SK-N-SH (cell line): ENCODE measurements around the gene THY1. TPM values are rescaled to one million over a fixed set of nuclear protein-coding genes. Genes with fewer than 3 reads are reported as not detected.
"Not testable (repeated sequence)": the region's sequence is repeated elsewhere in the genome, so short reads cannot be mapped to it uniquely, and the experiment has no call there.

Experiments
- CTCF ChIA-PET: fragments of 300-600, 350-600 bp; formaldehyde crosslinking; extraction: SDS; loops from one replicate; lab custom pipeline; 2021; lab: Yijun Ruan, JAX
- POLR2A ChIA-PET: fragments of 350-600 bp; sonication (Branson Sonifier 250); formaldehyde crosslinking; extraction: SDS; loops from one replicate; lab custom pipeline; 2020; ENCODE audit warnings: antibody characterized with exemption, inconsistent platforms; lab: Yijun Ruan, JAX
- DNase-seq: peaks from one replicate; pipeline ENCODE4 v3.0.0; 2012
- H2AFZ ChIP-seq: fragments of 200-600 bp; sonication (generic); 2 replicates; pipeline ENCODE4 v1.8.1; 2016; ENCODE audit warnings: antibody characterized with exemption, mild to moderate bottlenecking, low read depth
- H3F3A ChIP-seq: fragments of 200-600 bp; sonication (generic); replicated peaks from 2 replicates; pipeline ENCODE3; 2016; ENCODE audit warnings: antibody characterized with exemption, mild to moderate bottlenecking; ENCODE audit not compliant: insufficient read depth
- H3K27ac ChIP-seq, 2 experiments: fragments of 200-500 bp in 1 of 2; fragments of 200-600 bp in 1 of 2; sonication (Bioruptor generic) in 1 of 2; sonication (generic), shearing (Covaris generic) in 1 of 2; 2 replicates each; pipeline versions ENCODE4 v1.5.1 to v1.6.1; 2014 to 2016; ENCODE audit warnings: low read depth in 2 of 2, inconsistent platforms in 1 of 2, low read length in 1 of 2, mild to moderate bottlenecking in 1 of 2, mixed read lengths in 1 of 2
- H3K27me3 ChIP-seq: fragments of 200-600 bp; sonication (generic), shearing (Covaris generic); 2 replicates; pipeline ENCODE4 v1.6.1; 2016; ENCODE audit warnings: mixed run types; ENCODE audit not compliant: insufficient read depth
- H3K36me3 ChIP-seq, 2 experiments: fragments of 200-500 bp in 1 of 2; fragments of 200-600 bp in 1 of 2; sonication (Bioruptor generic) in 1 of 2; sonication (generic) in 1 of 2; replicated peaks in 1 of 2; 2 replicates each; pipeline versions ENCODE3 to v1.5.1; 2014 to 2016; ENCODE audit warnings: low read length in 1 of 2, mild to moderate bottlenecking in 1 of 2; ENCODE audit not compliant: insufficient read depth in 2 of 2, control insufficient read depth in 1 of 2
- H3K4me1 ChIP-seq, 2 experiments: fragments of 200-500 bp in 1 of 2; fragments of 200-600 bp in 1 of 2; sonication (Bioruptor generic) in 1 of 2; sonication (generic), shearing (Covaris generic) in 1 of 2; 2 replicates each; pipeline versions ENCODE4 v1.5.1 to v1.6.1; 2014 to 2016; ENCODE audit warnings: low read depth in 1 of 2, low read length in 1 of 2, mixed run types in 1 of 2; ENCODE audit not compliant: insufficient read depth in 2 of 2, control insufficient read depth in 1 of 2
- H3K4me2 ChIP-seq: fragments of 200-600 bp; sonication (generic), shearing (Covaris generic); 2 replicates; pipeline ENCODE4 v1.6.1; 2017; ENCODE audit warnings: mixed run types
- H3K4me3 ChIP-seq, 2 experiments: fragments of 200-500 bp in 1 of 2; fragments of 200-600 bp in 1 of 2; sonication (Bioruptor generic) in 1 of 2; sonication (generic), shearing (Covaris generic) in 1 of 2; 2 replicates each; pipeline versions ENCODE4 v1.5.1 to v1.8.1; 2014 to 2016; ENCODE audit warnings: low read depth in 2 of 2, inconsistent platforms in 1 of 2, low read length in 1 of 2, mild to moderate bottlenecking in 1 of 2, mixed read lengths in 1 of 2, moderate library complexity in 1 of 2
- H3K79me2 ChIP-seq: fragments of 200-600 bp; sonication (generic); 2 replicates; pipeline ENCODE4 v1.8.1; 2017; ENCODE audit warnings: mild to moderate bottlenecking; ENCODE audit not compliant: insufficient read depth
- H3K9ac ChIP-seq: fragments of 200-600 bp; sonication (generic); 2 replicates; pipeline ENCODE4 v1.6.1; 2017; ENCODE audit warnings: mixed run types
- H3K9me2 ChIP-seq: fragments of 200-600 bp; sonication (generic); 2 replicates; pipeline ENCODE4 v1.6.1; 2017; ENCODE audit warnings: mixed run types
- H3K9me3 ChIP-seq: fragments of 200-600 bp; sonication (generic); 2 replicates; pipeline ENCODE4 v1.6.1; 2017; ENCODE audit warnings: mixed run types, mild to moderate bottlenecking, moderate library complexity
- H4K20me1 ChIP-seq: fragments of 200-600 bp; sonication (generic); 2 replicates; pipeline ENCODE4 v1.6.1; 2017; ENCODE audit warnings: mild to moderate bottlenecking, mixed run types; ENCODE audit not compliant: insufficient read depth
- CHD2 ChIP-seq: fragments of 150-350 bp; IDR thresholded peaks from 2 replicates; pipeline ENCODE4 v1.6.1; 2018; ENCODE audit warnings: low read length; ENCODE audit not compliant: partially characterized antibody
- CTCF ChIP-seq: fragments of 200-600 bp; sonication (generic); IDR thresholded peaks from 2 replicates; pipeline ENCODE4 v1.6.1; 2017; ENCODE audit warnings: antibody characterized with exemption, mild to moderate bottlenecking, moderate library complexity
- EZH2phosphoT487 ChIP-seq: fragments of 200-600 bp; sonication (generic); IDR thresholded peaks from 2 replicates; pipeline ENCODE4 v1.6.1; 2017; ENCODE audit warnings: low read depth, mixed run types, mild to moderate bottlenecking, antibody characterized with exemption, moderate library complexity, borderline replicate concordance
- FOXM1 ChIP-seq: IDR thresholded peaks from 2 replicates; pipeline ENCODE4 v1.4.0; 2012; ENCODE audit warnings: low read depth, mild to moderate bottlenecking
- NRF1 ChIP-seq: IDR thresholded peaks from 2 replicates; pipeline ENCODE4 v1.6.1; 2012; ENCODE audit warnings: low read depth, mild to moderate bottlenecking, low read length
- POLR2AphosphoS5 ChIP-seq: IDR thresholded peaks from 2 replicates; pipeline ENCODE4 v1.6.1; 2012; ENCODE audit warnings: low read depth, low read length
- RFX5 ChIP-seq: IDR thresholded peaks from 2 replicates; pipeline ENCODE4 v1.6.1; 2012; ENCODE audit warnings: mild to moderate bottlenecking, improper control_type of control experiment, low read length
- RXRA ChIP-seq: IDR thresholded peaks from 2 replicates; pipeline ENCODE4 v1.4.0; 2012; ENCODE audit warnings: low read depth, mild to moderate bottlenecking, borderline replicate concordance
- SIN3A ChIP-seq: IDR thresholded peaks from 2 replicates; pipeline ENCODE4 v1.6.1; 2012; ENCODE audit warnings: low read depth, mild to moderate bottlenecking, low read length, moderate library complexity, borderline replicate concordance
- TEAD4 ChIP-seq: IDR thresholded peaks from 2 replicates; pipeline ENCODE4 v1.4.0; 2012; ENCODE audit warnings: mild to moderate bottlenecking, borderline replicate concordance; ENCODE audit not compliant: insufficient read depth
- USF1 ChIP-seq: IDR thresholded peaks from 2 replicates; pipeline ENCODE4 v1.4.0; 2012; ENCODE audit warnings: low read depth, borderline replicate concordance
- YY1 ChIP-seq: IDR thresholded peaks from 2 replicates; pipeline ENCODE4 v1.4.0; 2012; ENCODE audit warnings: low read depth, mild to moderate bottlenecking
- ZBTB33 ChIP-seq: IDR thresholded peaks from 2 replicates; pipeline ENCODE4 v1.4.0; 2012; ENCODE audit warnings: low read depth, borderline replicate concordance
- WGBS: methylation state at CpG from one replicate; pipeline ENCODE4 v1.1.6; 2017; ENCODE audit warnings: low lambda C conversion rate; 5-methylcytosine and 5-hydroxymethylcytosine counted together
- polyA plus RNA-seq, 3 experiments: library from polyadenylated mRNA; depleted of rRNA; stranded (reverse); fragments of >200 nt; gene quantifications; 2 replicates each; pipeline ENCODE4 v1.2.3, GENCODE V29; 2012

Gene THY1
- polyA plus RNA-seq, 1 of the 3 experiments (the other 2 are of a cell fraction), result 1,091 TPM

GRCh38 chr11:119459293-119459976 is 36.5 kb upstream of the THY1 start:
- no peaks in the 10 kb centered on the region for H3K9me3 ChIP-seq
- no peak overlapping the region for H3K9ac ChIP-seq
- TF ChIP-seq RFX5 (no peak), POLR2AphosphoS5 (no peak), TEAD4 (no peak), SIN3A (no peak), ZBTB33 (no peak), RXRA (no peak), EZH2phosphoT487 (no peak), CHD2 (no peak), CTCF (no peak), YY1 (no peak), NRF1 (no peak), USF1 (no peak), FOXM1 (no peak)
- TF ChIP-seq, all 33 proteins: peak for 0
- ChIA-PET POLR2A (no interaction called here), CTCF (interaction anchor here (0.6 to 1.8 kb wide), 9 partner anchors 10 to 136 kb away, joined by 3 to 18 read pairs (median 3); partner anchors contain the start of gene USP2)
- Histone ChIP-seq H3K4me1 (peaks cover 10 to 19% of the 10 kb centered on the region in 2 experiments; a peak in 3 of 4 replicates), H3K36me3 (no peaks in the 10 kb centered on the region), H4K20me1 (no peaks in the 10 kb centered on the region), H3K4me3 (no peak overlapping the region), H3K9me2 (no peaks in the 10 kb centered on the region), H2AFZ (no peak overlapping the region), H3K27ac (peak overlapping the region in 1 of 2 experiments; percentile 79; a peak in 2 of 4 replicates), H3F3A (peaks cover 8% of the 10 kb centered on the region), H3K79me2 (no peaks in the 10 kb centered on the region), H3K4me2 (no peak overlapping the region), H3K27me3 (no peaks in the 10 kb centered on the region)
- WGBS, result 89% methylated on average over 8 of the region's 8 CpGs
- DNase-seq, result peak; percentile 41

GRCh38 chr11:119455708-119456107 is 32.7 kb upstream of the THY1 start:
- H3K9ac ChIP-seq, H3K36me3 ChIP-seq, H4K20me1 ChIP-seq, DNase-seq, H3K9me2 ChIP-seq, H3K4me2 ChIP-seq, POLR2A ChIA-PET, H2AFZ ChIP-seq, H3K4me1 ChIP-seq, H3K79me2 ChIP-seq, H3K27ac ChIP-seq, H3F3A ChIP-seq, CTCF ChIA-PET, H3K27me3 ChIP-seq, H3K9me3 ChIP-seq, H3K4me3 ChIP-seq: not testable (repeated sequence)
- 82% methylated on average over 6 of the region's 6 CpGs for WGBS

- H3K4me1 ChIP-seq, H3F3A ChIP-seq, H3K27me3 ChIP-seq, H4K20me1 ChIP-seq, H3K27ac ChIP-seq, H3K79me2 ChIP-seq, H3K9me3 ChIP-seq, CTCF ChIA-PET, H3K9me2 ChIP-seq, H3K4me3 ChIP-seq, H3K36me3 ChIP-seq, H3K9ac ChIP-seq, H3K4me2 ChIP-seq, POLR2A ChIA-PET, H2AFZ ChIP-seq, DNase-seq: not testable (repeated sequence)
- WGBS, result 68% methylated on average over 4 of the region's 4 CpGs
These were observed 32.3 kb upstream of the THY1 start for GRCh38 chr11:119455241-119455640.
